Endometrial microvascular endothelial cells (primary cell): Measurements from ENCODE around the gene SLC35G6. TPM values are rescaled to one million over a fixed set of nuclear protein-coding genes. Genes with fewer than 3 reads are reported as not detected.
"Not testable (repeated sequence)": the region's sequence is repeated elsewhere in the genome, so short reads cannot be mapped to it uniquely, and the experiment has no call there.

Experiments used
- in situ Hi-C: cut with HindIII; loops from 2 replicates; pipeline ENCODE4 v1.10.0; 2017; ENCODE audit warnings: low sequenced_read_pairs, low pct_unique_long_range_greater_than_20kb; ENCODE audit errors: inconsistent ontology term
- total RNA-seq: library from RNA; depleted of rRNA; stranded (reverse); fragments of >200 nt; gene quantifications from one replicate; pipeline ENCODE4 v1.2.3, GENCODE V29; 2015; ENCODE audit errors: inconsistent ontology term

The SLC35G6 gene
- not detected for total RNA-seq

DNA sequence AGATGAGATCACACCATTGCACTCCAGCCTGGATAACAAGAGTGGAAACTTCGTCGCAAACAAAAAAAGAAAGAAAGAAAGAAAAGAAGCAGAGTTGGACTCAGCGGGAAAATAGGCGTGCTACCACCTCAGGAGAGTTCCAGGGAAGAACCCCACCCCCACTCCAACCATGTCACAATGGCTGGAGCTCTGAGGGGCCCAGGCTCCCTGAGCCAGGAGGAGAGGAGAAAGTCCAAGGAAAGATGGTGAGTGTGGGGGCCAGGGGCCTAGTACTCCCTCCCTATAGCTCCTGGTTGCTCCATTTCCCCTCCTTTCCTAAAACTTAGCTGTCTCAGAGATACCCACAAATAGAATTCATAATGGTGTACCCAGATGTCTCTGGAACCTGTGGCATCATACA lies at the start of gene SLC35G6:
Gene SLC35G6 (plus strand): TSS at position 172 of the 400 bp plus-strand sequence. CDS start 71 bp downstream, at position 243.
- in situ Hi-C loops: not testable (repeated sequence)

DNA sequence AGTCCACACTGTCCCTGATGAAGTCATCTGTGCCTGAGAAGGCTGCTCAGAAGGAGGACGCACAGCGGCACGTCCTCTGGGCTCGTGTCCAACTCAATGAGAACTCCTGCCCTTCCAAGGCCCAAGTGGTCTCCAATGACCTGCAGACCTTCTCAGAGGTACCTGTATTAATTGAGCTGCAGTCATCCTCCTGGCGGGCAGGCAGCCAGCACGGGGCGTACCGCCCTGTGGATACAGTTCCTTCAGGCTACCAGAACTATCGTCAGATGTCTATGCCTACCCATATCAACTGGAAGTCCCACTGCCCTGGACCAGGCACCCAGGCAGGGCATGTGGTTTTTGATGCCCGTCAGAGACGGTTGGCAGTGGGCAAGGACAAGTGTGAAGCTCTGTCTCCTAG lies 49.0 kb upstream of the SLC35G6 start:
- in situ Hi-C loops: no loop called here

DNA sequence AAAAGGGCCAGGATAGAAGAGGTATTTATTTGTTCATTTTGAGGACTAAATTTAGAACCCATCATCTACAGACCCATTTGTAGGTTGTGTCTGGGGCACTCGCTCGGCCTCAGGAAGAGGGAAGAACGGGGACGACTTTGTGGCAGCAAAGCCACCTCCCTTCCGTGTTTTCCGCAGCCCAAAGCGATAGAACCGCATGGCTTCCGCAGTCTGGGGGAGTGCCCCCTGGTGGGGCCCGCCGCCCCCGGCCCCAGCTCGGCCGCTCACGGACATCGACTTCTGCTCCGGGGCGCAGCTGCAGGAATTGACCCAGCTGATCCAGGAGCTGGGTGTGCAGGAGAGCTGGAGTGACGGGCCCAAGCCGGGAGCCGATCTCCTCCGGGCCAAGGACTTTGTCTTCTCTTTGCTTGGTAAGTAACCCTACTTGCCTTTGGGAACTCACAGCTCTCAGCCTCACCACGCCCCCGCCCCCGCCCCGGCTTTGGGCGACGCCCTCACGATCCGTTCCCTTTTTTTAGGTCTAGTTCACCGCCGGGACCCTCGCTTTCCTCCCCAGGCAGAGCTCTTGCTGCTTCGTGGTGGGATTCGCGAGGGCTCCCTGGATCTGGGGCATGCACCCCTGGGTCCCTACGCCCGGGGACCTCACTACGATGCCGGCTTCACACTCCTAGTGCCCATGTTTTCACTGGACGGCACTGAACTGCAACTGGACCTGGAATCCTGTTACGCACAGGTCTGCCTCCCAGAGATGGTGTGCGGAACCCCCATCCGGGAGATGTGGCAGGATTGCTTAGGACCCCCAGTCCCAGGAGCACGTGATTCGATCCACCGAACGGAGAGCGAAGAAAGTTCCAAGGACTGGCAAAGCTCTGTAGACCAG lies 45.3 kb upstream of the SLC35G6 start:
- in situ Hi-C loops: no loop called here

DNA sequence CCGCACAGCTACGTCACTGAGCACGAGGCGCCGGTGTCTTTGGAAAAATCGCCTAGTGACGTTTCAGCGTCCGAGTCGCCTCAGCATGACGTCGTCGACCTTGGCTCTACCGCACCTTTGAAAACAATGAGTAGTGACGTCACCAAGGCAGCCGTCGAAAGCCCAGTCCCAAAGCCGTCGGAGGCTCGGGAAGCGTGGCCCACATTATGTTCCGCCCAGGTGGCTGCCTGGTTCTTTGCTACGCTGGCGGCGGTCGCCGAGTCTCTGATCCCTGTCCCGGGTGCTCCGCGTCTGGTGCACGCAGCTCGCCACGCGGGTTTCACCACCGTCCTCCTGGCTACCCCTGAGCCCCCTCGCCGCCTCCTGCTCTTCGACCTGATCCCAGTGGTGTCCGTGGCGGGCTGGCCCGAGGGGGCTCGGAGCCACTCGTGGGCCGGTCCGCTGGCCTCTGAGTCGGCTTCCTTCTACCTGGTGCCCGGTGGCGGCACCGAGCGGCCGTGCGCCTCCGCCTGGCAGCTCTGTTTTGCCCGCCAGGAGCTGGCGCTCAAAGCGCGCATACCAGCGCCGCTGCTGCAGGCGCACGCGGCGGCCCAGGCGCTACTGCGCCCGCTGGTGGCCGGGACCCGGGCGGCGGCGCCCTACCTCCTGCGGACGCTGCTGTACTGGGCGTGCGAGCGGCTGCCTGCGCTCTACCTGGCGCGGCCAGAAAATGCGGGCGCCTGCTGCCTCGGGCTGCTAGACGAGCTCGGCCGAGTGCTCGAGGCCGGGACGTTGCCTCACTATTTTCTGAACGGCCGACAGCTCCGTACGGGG lies 44.5 kb upstream of the SLC35G6 start:
- in situ Hi-C loops: no loop called here

DNA sequence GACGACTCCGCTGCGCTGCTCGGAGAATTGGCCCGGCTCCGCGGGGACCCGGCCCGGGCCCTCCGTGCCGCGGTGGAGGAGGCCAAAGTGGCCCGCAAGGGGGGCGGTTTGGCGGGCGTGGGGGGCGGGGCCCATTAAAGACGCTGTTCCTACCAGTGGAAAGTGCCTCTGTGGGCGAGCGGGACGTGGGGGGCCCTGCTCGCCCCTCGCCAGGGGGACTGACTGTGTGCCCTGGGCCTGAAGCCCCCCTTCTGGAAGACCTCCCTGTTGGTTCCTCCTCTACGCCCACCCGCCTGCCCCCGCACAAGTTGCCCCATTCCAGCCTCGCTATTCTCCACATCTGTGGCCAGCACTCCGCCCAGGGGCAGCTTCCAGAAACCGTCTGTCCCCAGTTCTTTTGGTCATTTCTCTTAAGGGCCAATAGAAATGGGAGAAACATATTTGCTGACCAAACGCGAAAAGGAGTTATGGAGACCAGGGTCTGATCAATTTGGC lies 43.8 kb upstream of the SLC35G6 start:
- in situ Hi-C loops: no loop called here

DNA sequence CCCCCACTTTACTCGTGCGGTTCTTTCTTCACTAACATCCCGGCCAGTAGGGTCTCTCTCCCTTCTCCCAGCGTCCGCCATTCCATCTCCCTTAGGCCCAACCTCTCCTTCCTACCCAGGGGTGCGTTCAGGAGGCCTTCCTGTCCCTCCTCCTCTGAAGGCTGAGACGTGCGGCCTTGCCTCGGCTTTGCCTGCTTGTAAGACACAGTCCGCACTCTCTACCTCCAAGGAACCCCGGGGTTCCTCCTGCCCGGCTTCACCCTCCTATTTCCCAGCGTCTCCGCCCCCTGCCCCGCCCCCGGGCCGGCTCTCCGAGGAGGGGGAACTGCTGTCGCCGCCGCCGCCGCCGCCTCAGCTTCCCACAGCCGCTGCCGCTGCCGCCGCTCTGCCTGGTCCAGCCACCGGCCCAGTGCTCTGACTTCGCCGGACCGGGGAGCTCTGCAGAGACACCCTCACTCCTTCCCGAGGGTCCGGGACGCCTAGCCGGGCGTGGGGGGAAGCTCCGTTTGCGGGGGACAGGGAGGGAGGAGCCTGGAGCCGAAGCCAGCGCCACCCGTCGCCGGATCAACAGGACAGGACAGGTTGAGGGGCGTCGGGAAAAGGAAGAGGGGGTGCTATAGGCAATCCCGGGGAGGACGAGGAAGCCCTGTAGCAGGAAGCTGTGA lies 43.2 kb upstream of the SLC35G6 start:
- in situ Hi-C loops: no loop called here

DNA sequence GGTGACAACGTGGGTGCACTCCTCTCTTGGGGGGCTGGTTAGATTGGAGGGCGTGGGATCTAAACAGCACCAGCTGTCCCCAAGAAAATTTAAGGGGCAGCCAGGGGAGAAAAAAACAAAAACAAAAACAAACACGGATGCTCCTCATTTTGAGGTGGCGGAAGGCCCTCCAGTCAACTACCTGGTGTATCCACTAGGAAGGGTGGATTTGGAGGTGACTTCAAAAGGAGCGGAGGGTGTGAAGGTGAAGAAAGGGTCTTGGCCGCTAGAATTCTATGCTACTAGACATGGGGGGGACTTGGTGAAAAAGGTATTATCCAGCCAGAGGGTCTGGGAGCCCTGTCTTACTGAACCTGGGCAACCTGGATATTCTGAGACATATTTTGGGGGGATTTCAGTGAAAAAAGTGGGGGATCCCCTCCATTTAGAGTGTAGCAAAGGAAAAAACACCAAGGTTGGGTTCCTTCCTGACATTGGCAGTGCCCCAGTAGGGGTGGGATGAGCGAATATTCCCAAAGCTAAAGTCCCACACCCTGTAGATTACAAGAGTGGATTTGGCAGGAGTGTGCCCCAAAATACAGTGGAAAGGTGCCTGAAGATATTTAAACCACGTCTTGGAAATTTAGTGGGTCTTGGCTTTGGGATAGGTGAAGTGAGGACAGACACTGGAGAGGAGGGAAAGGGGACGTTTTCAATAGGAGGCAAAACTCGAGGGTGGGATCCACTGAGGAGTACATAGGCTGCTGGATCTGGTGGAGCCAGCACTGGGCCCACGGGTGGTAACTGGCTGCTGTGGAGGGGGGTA lies 42.4 kb upstream of the SLC35G6 start:
- in situ Hi-C loops: no loop called here

DNA sequence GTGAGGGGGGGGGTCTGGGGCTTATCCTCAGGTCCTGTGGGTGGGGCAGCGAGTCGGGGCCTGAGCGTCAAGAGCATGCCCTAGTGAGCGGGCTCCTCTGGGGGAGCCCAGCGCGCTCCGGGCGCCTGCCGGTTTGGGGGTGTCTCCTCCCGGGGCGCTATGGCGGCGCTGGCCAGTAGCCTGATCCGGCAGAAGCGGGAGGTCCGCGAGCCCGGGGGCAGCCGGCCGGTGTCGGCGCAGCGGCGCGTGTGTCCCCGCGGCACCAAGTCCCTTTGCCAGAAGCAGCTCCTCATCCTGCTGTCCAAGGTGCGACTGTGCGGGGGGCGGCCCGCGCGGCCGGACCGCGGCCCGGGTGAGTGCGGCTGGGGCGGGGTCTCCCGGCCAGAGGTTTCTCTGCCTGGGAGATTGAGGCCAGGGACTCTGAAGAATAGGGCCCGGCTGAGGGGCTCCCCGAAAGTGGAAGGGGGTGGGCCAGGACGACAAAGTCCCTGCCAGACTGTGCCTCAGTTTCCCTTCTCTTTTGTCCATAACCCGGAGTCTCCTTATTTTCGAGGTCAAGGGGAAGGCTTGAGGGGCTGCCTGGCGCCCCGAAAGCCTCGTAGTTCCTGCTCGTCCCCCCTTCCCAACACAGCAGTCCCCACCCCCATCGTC lies 41.7 kb upstream of the SLC35G6 start, which contains the start of gene FGF11:
Gene FGF11 (plus strand): TSS at position 51 of the 651 bp plus-strand sequence. CDS start 109 bp downstream, at position 160.
- in situ Hi-C loops: no loop called here

DNA sequence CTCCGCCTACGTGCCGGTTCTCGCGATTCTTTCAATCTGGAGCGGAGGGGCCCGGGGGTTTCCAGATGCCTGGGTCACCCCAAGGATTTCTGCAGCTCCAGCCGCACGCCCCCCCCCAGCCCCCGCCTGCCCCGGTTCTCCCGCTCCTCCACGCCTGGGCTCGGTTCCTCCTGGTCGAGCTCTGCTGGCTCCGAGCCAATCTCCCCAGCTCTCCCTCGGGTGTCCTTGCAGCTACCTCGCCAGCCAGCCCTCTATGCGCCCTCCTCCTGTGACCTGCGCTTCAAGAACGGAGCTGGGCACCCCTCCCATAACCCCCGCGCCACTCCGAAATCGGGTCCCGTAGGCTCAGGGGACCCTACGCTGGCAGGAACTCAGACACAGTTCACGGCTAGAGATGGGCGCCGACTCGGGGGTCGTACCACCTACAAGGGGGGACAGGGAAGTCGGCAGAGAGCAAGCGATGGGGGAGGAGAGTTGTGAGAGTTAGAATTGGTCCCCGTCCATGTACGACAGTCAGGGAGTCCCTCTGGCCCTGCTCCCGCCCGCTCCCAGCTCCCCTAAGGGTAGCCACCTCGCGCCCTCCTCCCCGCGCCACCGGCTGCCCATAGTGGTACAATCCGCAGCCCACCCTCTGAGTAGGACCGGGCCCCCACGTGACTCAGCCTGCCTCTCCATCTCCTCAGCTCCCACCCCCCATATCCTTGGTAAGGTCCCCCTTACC lies 41.0 kb upstream of the SLC35G6 start:
- in situ Hi-C loops: no loop called here

DNA sequence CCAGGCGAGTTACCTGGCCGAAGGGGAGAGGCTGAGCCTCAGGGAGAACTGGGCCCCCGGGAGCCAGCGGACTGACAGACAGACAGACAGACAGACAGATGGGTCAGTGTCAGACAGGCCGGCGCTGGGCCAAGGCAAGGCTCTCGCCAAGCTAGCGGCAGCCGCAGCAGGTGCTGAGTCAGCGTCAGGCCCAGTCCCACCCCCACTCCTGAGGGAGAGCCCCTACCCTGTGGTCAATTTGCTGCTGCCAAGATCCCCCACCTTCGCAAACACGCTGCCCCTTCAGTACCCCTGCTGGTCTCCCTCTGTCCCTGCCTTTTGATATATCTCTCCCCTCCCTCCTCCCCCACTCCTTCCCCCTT lies 40.4 kb upstream of the SLC35G6 start:
- in situ Hi-C loops: no loop called here

DNA sequence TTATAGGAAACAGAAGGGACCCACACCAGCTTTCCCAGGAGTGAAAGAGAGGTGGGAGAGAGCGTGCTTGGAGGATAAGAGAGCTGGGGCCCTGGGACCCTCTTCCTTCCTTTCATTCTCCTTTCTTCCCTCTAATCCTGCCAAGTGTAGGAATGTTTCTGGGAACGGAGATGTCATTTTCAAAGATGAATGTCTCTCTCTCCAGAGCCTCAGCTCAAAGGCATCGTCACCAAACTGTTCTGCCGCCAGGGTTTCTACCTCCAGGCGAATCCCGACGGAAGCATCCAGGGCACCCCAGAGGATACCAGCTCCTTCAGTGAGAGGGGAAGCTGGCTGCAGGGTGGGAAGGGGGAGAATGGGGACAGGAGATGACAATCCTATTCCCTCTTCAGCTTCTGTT lies 40.0 kb upstream of the SLC35G6 start:
- in situ Hi-C loops: no loop called here

DNA sequence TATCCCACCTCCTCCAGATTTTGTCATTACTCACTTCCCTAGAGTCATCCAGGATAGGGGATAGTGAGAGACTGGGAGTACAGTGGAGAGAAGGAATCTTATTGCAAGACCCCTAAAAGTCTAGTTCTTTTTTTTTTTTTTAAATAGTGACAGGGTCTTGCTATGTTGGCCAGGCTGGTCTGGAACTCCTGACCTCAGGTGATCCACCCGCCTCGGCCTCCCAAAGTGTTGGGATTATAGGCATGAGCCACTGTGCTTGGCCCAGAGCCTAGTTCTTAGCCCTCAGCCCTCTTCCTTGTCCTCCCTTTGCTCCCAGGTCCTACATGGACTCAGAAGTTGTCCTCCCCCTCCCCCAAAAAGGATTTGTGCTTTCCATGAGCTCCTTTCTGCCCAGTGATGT lies 39.1 kb upstream of the SLC35G6 start:
- in situ Hi-C loops: no loop called here

DNA sequence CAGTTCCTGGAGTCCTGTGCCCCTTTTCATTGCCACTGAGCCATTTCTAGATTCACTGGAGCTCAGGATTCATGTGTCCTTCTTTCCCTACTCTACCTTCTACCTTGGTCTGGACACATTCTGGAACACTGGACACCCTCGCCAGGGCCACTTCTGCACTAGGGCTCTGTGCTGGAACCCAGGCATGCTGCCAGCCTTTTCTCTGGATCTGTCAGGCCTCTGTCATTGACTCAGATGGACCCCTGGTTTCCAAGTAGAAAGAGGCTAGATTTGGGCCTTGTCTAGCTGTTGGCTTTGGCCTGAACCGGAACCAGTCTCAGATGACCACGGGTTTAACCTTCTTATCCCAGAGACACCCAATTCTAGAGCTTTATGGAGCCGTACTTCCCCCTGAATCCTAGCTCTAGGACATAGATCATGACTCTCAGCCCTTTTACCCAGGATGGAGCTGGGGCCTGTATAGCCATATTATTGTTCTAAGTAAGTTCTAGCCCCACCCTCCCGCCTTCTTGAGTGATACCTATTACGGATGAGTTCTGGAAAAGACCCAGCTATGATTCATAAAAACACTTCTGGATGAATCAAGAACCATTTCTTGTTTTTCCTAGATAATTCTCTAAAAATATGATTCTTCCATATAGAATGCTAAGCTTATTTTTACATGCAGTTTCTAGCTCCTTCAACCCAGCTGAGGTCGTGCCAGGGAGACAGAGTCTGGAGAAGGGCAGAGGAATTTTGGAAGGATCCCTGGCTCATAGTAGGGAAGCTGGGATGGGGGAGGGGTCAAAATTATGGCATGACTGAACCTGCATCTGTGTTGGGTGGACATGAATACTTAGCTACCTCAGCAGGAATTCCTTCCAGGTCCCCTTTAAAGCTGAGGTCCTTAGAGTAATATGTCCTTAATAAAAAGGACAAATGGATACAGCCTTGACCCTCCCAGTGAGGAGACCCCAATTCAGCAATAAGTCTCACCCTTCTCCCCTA lies 37.5 kb upstream of the SLC35G6 start:
- in situ Hi-C loops: no loop called here

DNA sequence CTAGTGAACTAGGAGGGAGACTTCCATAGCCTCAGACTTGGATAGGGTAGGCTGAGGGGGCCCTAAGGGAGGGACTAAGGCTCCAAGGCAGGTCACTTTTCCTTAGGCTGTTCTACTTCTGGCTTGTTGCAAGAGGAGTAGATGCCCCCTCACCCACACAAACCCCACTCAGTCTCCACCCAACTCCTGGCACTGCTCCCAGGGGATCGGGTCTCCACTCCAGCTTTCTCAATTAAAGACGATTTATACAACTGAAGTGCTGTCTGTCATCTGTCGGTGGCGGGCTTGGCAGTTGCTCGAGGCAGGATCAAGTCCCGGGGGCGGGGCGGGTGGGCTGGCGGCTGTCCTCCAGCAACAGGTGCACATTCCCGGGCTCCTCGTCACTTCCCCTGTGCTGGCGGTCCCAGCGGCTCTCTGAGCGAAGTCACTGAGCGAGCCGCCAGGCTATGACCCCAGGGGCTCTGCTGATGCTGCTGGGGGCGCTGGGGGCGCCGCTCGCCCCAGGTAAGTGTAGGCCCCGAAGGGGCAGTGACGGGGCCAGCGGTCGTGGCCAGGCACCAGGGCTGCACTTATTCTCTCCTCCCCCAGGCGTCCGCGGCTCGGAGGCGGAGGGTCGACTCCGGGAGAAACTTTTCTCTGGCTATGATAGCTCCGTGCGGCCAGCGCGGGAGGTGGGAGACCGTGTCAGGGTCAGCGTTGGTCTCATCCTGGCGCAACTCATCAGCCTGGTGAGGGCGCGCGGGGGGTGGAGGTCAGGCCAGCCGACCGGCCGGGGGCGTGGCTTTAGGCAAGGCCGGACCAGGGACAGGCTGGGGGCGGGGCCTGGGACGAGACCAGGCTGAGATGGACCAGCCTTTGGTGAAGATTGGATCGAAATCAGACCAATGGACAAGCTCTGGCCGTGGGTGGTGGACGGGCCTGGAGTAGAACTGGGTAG lies 36.3 kb upstream of the SLC35G6 start, which contains the start of gene CHRNB1:
Gene CHRNB1 (plus strand): TSS at position 380 of the 937 bp plus-strand sequence. CDS start 67 bp downstream, at position 447.
- in situ Hi-C loops: no loop called here

DNA sequence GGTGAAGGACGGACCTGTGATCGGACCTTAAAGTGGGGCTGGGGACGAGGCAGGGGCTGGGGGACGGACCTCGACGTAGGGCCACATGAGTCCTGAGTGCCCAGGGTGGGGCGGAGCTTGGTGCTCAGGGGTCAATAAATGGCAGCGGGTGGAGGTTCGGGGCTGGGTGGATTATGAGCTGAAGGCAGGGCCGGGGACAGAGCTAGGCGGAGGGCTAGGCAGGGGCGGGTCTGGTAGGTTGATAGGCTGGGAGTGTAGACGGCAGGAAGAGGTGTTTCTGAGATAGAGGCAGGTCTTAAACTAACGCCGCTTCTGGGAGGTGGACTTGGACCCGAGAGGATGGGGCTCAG lies 35.7 kb upstream of the SLC35G6 start:
- in situ Hi-C loops: no loop called here
